IMR-90 (cell line): ENCODE data around the gene NEK9. TPM values are rescaled to one million over a fixed set of nuclear protein-coding genes. Genes with fewer than 3 reads are reported as not detected.

ENCODE experiments used
- ATAC-seq: fragments of 200-7000 bp; cut with Tn5 transposase; 2 replicates; pipeline ENCODE4 v1.9.1; 2020; ENCODE audit warnings: low read depth, mild to moderate bottlenecking, moderate library complexity
- BruUV-seq: library from RNA; stranded (reverse); fragments of 400-500 nt; replicated peaks from 2 replicates; lab custom pipeline; 2021; lab: Mats Ljungman, UMichigan
- CTCF ChIA-PET: fragments of 300-600 bp; formaldehyde crosslinking; extraction: SDS; loops from one replicate; lab custom pipeline; 2021; ENCODE audit warnings: antibody characterized with exemption; lab: Yijun Ruan, JAX
- POLR2A ChIA-PET: fragments of 300-600 bp; sonication (Branson Sonifier 250); formaldehyde crosslinking; loops from one replicate; lab custom pipeline; 2022; ENCODE audit warnings: antibody characterized with exemption; ENCODE audit not compliant: unreplicated experiment; lab: Charles Lee
- DNase-seq: peaks from one replicate; pipeline ENCODE4 v3.0.0; 2013
- H2AFZ ChIP-seq: replicated peaks from 2 replicates; pipeline ENCODE3; 2013; ENCODE audit warnings: low read length, mild to moderate bottlenecking; ENCODE audit not compliant: poor library complexity
- H2AK5ac ChIP-seq: 2 replicates; pipeline ENCODE4 v1.6.1; 2013; ENCODE audit warnings: low read depth, low read length, inconsistent platforms
- H2AK9ac ChIP-seq: replicated peaks from 2 replicates; pipeline ENCODE3; 2013; ENCODE audit warnings: mild to moderate bottlenecking, low read depth, low read length, moderate library complexity; ENCODE audit not compliant: poor library complexity
- H2BK120ac ChIP-seq: 2 replicates; pipeline ENCODE4 v1.6.1; 2013; ENCODE audit warnings: low read depth, low read length, inconsistent platforms
- H2BK15ac ChIP-seq: 3 replicates; pipeline ENCODE4 v1.6.1; 2013; ENCODE audit warnings: low read depth, low read length, inconsistent platforms
- H2BK20ac ChIP-seq: 2 replicates; pipeline ENCODE4 v1.6.1; 2013; ENCODE audit warnings: low read depth, mild to moderate bottlenecking, inconsistent platforms, low read length, moderate library complexity
- H2BK5ac ChIP-seq: 2 replicates; pipeline ENCODE4 v1.6.1; 2013; ENCODE audit warnings: mild to moderate bottlenecking, low read depth, low read length, inconsistent platforms; ENCODE audit not compliant: poor library complexity, severe bottlenecking
- H3K14ac ChIP-seq: replicated peaks from 2 replicates; pipeline ENCODE4 v1.6.1; 2013; ENCODE audit warnings: low read depth, low read length, inconsistent platforms
- H3K18ac ChIP-seq: 2 replicates; pipeline ENCODE4 v1.6.1; 2013; ENCODE audit warnings: low read depth, low read length, control low read depth
- H3K23ac ChIP-seq: 2 replicates; pipeline ENCODE4 v1.6.1; 2013; ENCODE audit warnings: low read depth, low read length, inconsistent platforms
- H3K27ac ChIP-seq: 2 replicates; pipeline ENCODE4 v1.5.1; 2013; ENCODE audit warnings: mild to moderate bottlenecking, control low read depth, low read length; ENCODE audit not compliant: insufficient read depth
- H3K27me3 ChIP-seq: 2 replicates; pipeline ENCODE4 v1.6.1; 2013; ENCODE audit warnings: low read length; ENCODE audit not compliant: control insufficient read depth, insufficient read depth
- H3K36me3 ChIP-seq: 2 replicates; pipeline ENCODE4 v1.6.1; 2013; ENCODE audit warnings: low read length, mixed read lengths; ENCODE audit not compliant: control insufficient read depth, insufficient read depth
- H3K4ac ChIP-seq: 2 replicates; pipeline ENCODE4 v1.6.1; 2013; ENCODE audit warnings: low read depth, low read length, inconsistent platforms
- H3K4me1 ChIP-seq: 2 replicates; pipeline ENCODE4 v1.6.1; 2013; ENCODE audit warnings: low read length, mixed read lengths; ENCODE audit not compliant: control insufficient read depth, insufficient read depth
- H3K4me2 ChIP-seq: 2 replicates; pipeline ENCODE4 v1.6.1; 2013; ENCODE audit warnings: low read depth, mild to moderate bottlenecking, control low read depth, low read length, moderate library complexity
- H3K4me3 ChIP-seq: 2 replicates; pipeline ENCODE4 v1.5.1; 2013; ENCODE audit warnings: low read depth, mild to moderate bottlenecking, control low read depth, low read length, moderate library complexity; ENCODE audit not compliant: insufficient read depth
- H3K56ac ChIP-seq: 2 replicates; pipeline ENCODE4 v1.6.1; 2013; ENCODE audit warnings: low read length, inconsistent platforms; ENCODE audit not compliant: insufficient read depth; ENCODE audit errors: extremely low read depth
- H3K79me1 ChIP-seq, 2 experiments: 2 replicates each; pipeline ENCODE4 v1.6.1; 2013; ENCODE audit warnings: low read length in 2 of 2, inconsistent platforms in 1 of 2, low read depth in 1 of 2
- H3K9ac ChIP-seq: 2 replicates; pipeline ENCODE4 v1.6.1; 2013; ENCODE audit warnings: low read depth, low read length, control low read depth
- H3K9me1 ChIP-seq: 2 replicates; pipeline ENCODE4 v1.6.1; 2013; ENCODE audit warnings: low read length, inconsistent platforms; ENCODE audit not compliant: insufficient read depth
- H3K9me3 ChIP-seq: 2 replicates; pipeline ENCODE4 v1.6.1; 2013; ENCODE audit warnings: low read length; ENCODE audit not compliant: control insufficient read depth, insufficient read depth
- H4K20me1 ChIP-seq: 2 replicates; pipeline ENCODE4 v1.6.1; 2013; ENCODE audit warnings: low read length, inconsistent platforms; ENCODE audit not compliant: insufficient read depth
- H4K5ac ChIP-seq: 2 replicates; pipeline ENCODE4 v1.6.1; 2013; ENCODE audit warnings: mild to moderate bottlenecking, low read depth, low read length, control low read depth
- H4K8ac ChIP-seq, 2 experiments: 2 replicates each; pipeline ENCODE4 v1.6.1; 2013; ENCODE audit warnings: low read depth in 2 of 2, low read length in 2 of 2, control low read depth in 1 of 2, inconsistent platforms in 1 of 2
- H4K91ac ChIP-seq: 2 replicates; pipeline ENCODE4 v1.6.1; 2013; ENCODE audit warnings: low read depth, low read length, inconsistent platforms; ENCODE audit not compliant: insufficient read depth
- ELK1 ChIP-seq: fragments of 150-350 bp; IDR thresholded peaks from 2 replicates; pipeline ENCODE4 v1.6.1; 2016; ENCODE audit warnings: low read depth, mild to moderate bottlenecking, low read length, moderate library complexity, borderline replicate concordance
- FOS ChIP-seq: fragments of 150-350 bp; IDR thresholded peaks from 2 replicates; pipeline ENCODE4 v1.6.1; 2016; ENCODE audit warnings: low read depth, low read length
- MAFK ChIP-seq: IDR thresholded peaks from 2 replicates; pipeline ENCODE4 v1.6.1; 2012; ENCODE audit warnings: low read depth, low read length, improper control_type of control experiment
- MAZ ChIP-seq: IDR thresholded peaks from 2 replicates; pipeline ENCODE4 v1.6.1; 2012; ENCODE audit warnings: low read depth, mild to moderate bottlenecking, low read length, improper control_type of control experiment, moderate library complexity, borderline replicate concordance
- MXI1 ChIP-seq: IDR thresholded peaks from 2 replicates; pipeline ENCODE4 v1.6.1; 2012; ENCODE audit warnings: low read depth, mild to moderate bottlenecking, low read length, moderate library complexity, borderline replicate concordance
- RAD21 ChIP-seq: IDR thresholded peaks from 2 replicates; pipeline ENCODE4 v1.6.1; 2012; ENCODE audit warnings: low read length, improper control_type of control experiment
- RCOR1 ChIP-seq: IDR thresholded peaks from 2 replicates; pipeline ENCODE4 v1.6.1; 2012; ENCODE audit warnings: mild to moderate bottlenecking, low read length, improper control_type of control experiment; ENCODE audit not compliant: insufficient replicate concordance
- WGBS, 2 experiments: methylation state at CpG; one replicate each; pipeline versions ENCODE4 v1.1.5 to v1.1.7; 2013; ENCODE audit warnings: missing lambda C conversion rate in 2 of 2; ENCODE audit not compliant: insufficient read length in 1 of 2; ENCODE audit errors: extremely low coverage in 2 of 2; 5-methylcytosine and 5-hydroxymethylcytosine counted together
- dilution Hi-C: fragments of 300-500 bp; cut with HindIII; formaldehyde crosslinking; loops from one replicate; pipeline ENCODE4 v1.14.3; 2018; ENCODE audit warnings: low sequenced_read_pairs; ENCODE audit not compliant: unreplicated experiment
- in situ Hi-C: fragments of 300-500 bp; cut with MboI; formaldehyde crosslinking; loops from 3 replicates; pipeline ENCODE4 v1.14.3; 2019; ENCODE audit warnings: low sequenced_read_pairs, inconsistent platforms, mixed read lengths
- intact Hi-C: fragments of 100-400 bp; cut with micrococcal nuclease; formaldehyde crosslinking; loops from 2 replicates; pipeline ENCODE4 v1.10.0; 2022
- polyA plus RNA-seq, 3 experiments: library from polyadenylated mRNA; depleted of rRNA; stranded (reverse); fragments of >200 nt; gene quantifications; 2 replicates each; pipeline ENCODE4 v1.2.3, GENCODE V29; 2012; ENCODE audit warnings: low replicate concordance in 1 of 3
- total RNA-seq: library from RNA; depleted of rRNA; stranded (reverse); fragments of >200 nt; gene quantifications from 2 replicates; pipeline ENCODE4 v1.2.3, GENCODE V29; 2012
- TF ChIP-seq, protein P1 (sequence below): fragments of 150-350 bp; IDR thresholded peaks from 2 replicates; pipeline ENCODE4 v1.6.1; 2017; ENCODE audit warnings: mild to moderate bottlenecking, antibody characterized with exemption, low read length, low read depth
- TF ChIP-seq, protein P2 (sequence below): conservative IDR thresholded peaks from 2 replicates; pipeline ENCODE4 v1.5.1; 2012; ENCODE audit warnings: mild to moderate bottlenecking, low read depth, low read length, improper control_type of control experiment

The NEK9 gene
- total and polyA plus RNA-seq, 2 of the 4 experiments (the other 2 are of a cell fraction) = 22.9 to 23.2 TPM

DNA sequence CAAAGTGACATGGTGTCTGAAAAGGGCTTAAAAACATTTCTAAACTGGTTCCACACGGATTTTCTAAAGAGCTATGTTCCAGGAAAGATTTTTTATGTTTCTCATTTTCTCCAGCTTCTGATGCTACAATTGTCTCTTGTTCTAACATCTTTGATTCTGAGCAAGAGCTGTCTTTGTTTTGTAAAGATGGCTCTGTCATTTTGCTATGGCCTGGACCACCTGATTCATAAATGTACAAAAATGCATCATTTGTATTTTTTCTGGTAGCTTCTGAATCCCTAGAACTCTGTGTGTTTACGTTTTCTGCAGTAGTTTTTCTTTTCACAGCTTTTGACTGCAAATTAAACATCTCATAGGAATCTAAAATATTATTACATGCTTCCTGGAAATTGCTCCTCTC, 78.7 kb downstream of the NEK9 start:
- peaks cover 4% of the 10 kb centered on the region for H3K9me1 ChIP-seq
- ATAC-seq (no peak), DNase-seq (no peak)
- no peaks in the 10 kb centered on the region for H3K9me3 ChIP-seq
- intact Hi-C loops = no loop called here
- H2BK15ac ChIP-seq = no peak overlapping the region
- H2BK5ac ChIP-seq = no peak overlapping the region
- no peaks in the 10 kb centered on the region for H3K36me3 ChIP-seq
- H3K4ac ChIP-seq = no peak overlapping the region
- no peak overlapping the region for H4K5ac ChIP-seq
- no peak overlapping the region for H4K91ac ChIP-seq
- 100% methylated on average over 1 of the region's 2 CpGs; no CpG with 5 or more reads in 1 of the 2 experiments for WGBS, 2 experiments
- H4K8ac ChIP-seq = no peak overlapping the region
- TF ChIP-seq MAFK (no peak), MAZ (no peak), MXI1 (no peak), RAD21 (no peak), ELK1 (no peak), FOS (no peak), RCOR1 (no peak)
- TF ChIP-seq, protein P1, sequence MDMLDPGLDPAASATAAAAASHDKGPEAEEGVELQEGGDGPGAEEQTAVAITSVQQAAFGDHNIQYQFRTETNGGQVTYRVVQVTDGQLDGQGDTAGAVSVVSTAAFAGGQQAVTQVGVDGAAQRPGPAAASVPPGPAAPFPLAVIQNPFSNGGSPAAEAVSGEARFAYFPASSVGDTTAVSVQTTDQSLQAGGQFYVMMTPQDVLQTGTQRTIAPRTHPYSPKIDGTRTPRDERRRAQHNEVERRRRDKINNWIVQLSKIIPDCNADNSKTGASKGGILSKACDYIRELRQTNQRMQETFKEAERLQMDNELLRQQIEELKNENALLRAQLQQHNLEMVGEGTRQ = no peak
- TF ChIP-seq, protein P2, sequence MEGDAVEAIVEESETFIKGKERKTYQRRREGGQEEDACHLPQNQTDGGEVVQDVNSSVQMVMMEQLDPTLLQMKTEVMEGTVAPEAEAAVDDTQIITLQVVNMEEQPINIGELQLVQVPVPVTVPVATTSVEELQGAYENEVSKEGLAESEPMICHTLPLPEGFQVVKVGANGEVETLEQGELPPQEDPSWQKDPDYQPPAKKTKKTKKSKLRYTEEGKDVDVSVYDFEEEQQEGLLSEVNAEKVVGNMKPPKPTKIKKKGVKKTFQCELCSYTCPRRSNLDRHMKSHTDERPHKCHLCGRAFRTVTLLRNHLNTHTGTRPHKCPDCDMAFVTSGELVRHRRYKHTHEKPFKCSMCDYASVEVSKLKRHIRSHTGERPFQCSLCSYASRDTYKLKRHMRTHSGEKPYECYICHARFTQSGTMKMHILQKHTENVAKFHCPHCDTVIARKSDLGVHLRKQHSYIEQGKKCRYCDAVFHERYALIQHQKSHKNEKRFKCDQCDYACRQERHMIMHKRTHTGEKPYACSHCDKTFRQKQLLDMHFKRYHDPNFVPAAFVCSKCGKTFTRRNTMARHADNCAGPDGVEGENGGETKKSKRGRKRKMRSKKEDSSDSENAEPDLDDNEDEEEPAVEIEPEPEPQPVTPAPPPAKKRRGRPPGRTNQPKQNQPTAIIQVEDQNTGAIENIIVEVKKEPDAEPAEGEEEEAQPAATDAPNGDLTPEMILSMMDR = no peak
- no peak overlapping the region for H3K4me2 ChIP-seq
- no peaks in the 10 kb centered on the region for H3K27me3 ChIP-seq
- dilution Hi-C loops = no loop called here
- peaks cover 10% of the 10 kb centered on the region for H3K4me1 ChIP-seq
- H3K14ac ChIP-seq = no peak overlapping the region
- H3K23ac ChIP-seq = no peak overlapping the region
- BruUV-seq = no TSS peak
- H2AFZ ChIP-seq = no peak overlapping the region
- no peak overlapping the region for H2AK9ac ChIP-seq
- H2AK5ac ChIP-seq = no peak overlapping the region
- H2BK20ac ChIP-seq = no peak overlapping the region
- no peak overlapping the region for H3K18ac ChIP-seq
- no peaks in the 10 kb centered on the region for H4K20me1 ChIP-seq
- H3K27ac ChIP-seq = no peak overlapping the region
- no peak overlapping the region for H3K56ac ChIP-seq
- H3K9ac ChIP-seq = no peak overlapping the region
- peaks cover 11 to 33% of the 10 kb centered on the region in 2 experiments; a peak in 3 of 4 replicates for H3K79me1 ChIP-seq
- H2BK120ac ChIP-seq = no peak overlapping the region
- in situ Hi-C loops = no loop called here
- ChIA-PET POLR2A (no interaction called here), CTCF (interaction anchor here (0.6 kb wide), 1 partner anchor 11 kb away, joined by 3 read pairs; no protein-coding TSS in a partner anchor)
- H3K4me3 ChIP-seq = no peak overlapping the region
